Peyer's patch (tissue), 4 donors: Measurements from ENCODE around the gene PANX1.

ENCODE experiments used
- CTCF ChIP-seq, 6 experiments: fragments of 450-650 bp in 4 of 6; fragments of 200-600 bp in 2 of 6; sonication (generic) in 1 of 6; IDR thresholded peaks; one replicate each; pipeline ENCODE4 v1.5.1; 2017 to 2019; ENCODE audit warnings: antibody characterized with exemption in 6 of 6, mild to moderate bottlenecking in 3 of 6, moderate library complexity in 1 of 6
- POLR2A ChIP-seq, 2 donors: fragments of 450-650 bp; IDR thresholded peaks; one replicate each; pipeline ENCODE4 v1.5.1; 2017; ENCODE audit warnings: antibody characterized with exemption in 2 of 2, mild to moderate bottlenecking in 2 of 2, moderate library complexity in 2 of 2

- TF ChIP-seq CTCF (IDR thresholded peaks at IDR 0.05): no peak
- TF ChIP-seq POLR2A (IDR thresholded peaks at IDR 0.05): no peak
Measured at GRCh38 chr11:94145916-94146315, 17.3 kb downstream of the PANX1 start.
